Body of pancreas (tissue), 4 donors: Measurements from ENCODE around the gene TEDC2. TPM values are rescaled to one million over a fixed set of nuclear protein-coding genes. Genes with fewer than 3 reads are reported as not detected.

ENCODE experiments used
- ATAC-seq: fragments of 150-250 bp; one replicate; pipeline ENCODE4 v1.9.1; 2016
- DNase-seq, 4 donors: peaks; one replicate each; pipeline ENCODE4 v3.0.0-alpha.2; 2019
- H3K27ac ChIP-seq, 4 donors: fragments of 200-600 bp; sonication (generic); 1 replicate in 3 of 4; 2 replicates in 1 of 4; pipeline versions ENCODE4 v1.5.1 to v1.6.1; 2016 to 2019; ENCODE audit warnings: mild to moderate bottlenecking in 1 of 4, mixed read lengths in 1 of 4, moderate library complexity in 1 of 4
- H3K27me3 ChIP-seq, 2 donors: fragments of 200-600 bp; sonication (generic); one replicate each; pipeline ENCODE4 v1.6.0; 2016; ENCODE audit warnings: mild to moderate bottlenecking in 1 of 2
- H3K36me3 ChIP-seq, 2 donors: fragments of 200-600 bp; sonication (generic); replicated peaks in 1 of 2; 2 replicates each; pipeline ENCODE4 v1.5.1; 2016; ENCODE audit warnings: low read depth in 2 of 2; ENCODE audit not compliant: insufficient read depth in 1 of 2
- H3K4me1 ChIP-seq: fragments of 200-600 bp; sonication (generic); one replicate; pipeline ENCODE4 v1.6.0; 2016
- H3K4me3 ChIP-seq, 2 donors: fragments of 200-600 bp; sonication (generic); 1 replicate in 1 of 2; 2 replicates in 1 of 2; pipeline ENCODE4 v1.5.1; 2016 to 2019
- H3K9me3 ChIP-seq, 3 donors: fragments of 200-600 bp; sonication (generic); 1 replicate in 2 of 3; 2 replicates in 1 of 3; pipeline ENCODE4 v1.5.1; 2016
- POLR2A ChIP-seq, 3 donors: fragments of 450-650 bp; IDR thresholded peaks; one replicate each; pipeline ENCODE4 v1.6.1; 2016; ENCODE audit warnings: antibody characterized with exemption in 3 of 3, mild to moderate bottlenecking in 2 of 3
- WGBS, 2 donors: methylation state at CpG; one replicate each; pipeline ENCODE4 v1.1.5; 2017; 5-methylcytosine and 5-hydroxymethylcytosine counted together
- intact Hi-C: fragments of 100-400 bp; cut with DNase I; formaldehyde crosslinking; loops from one replicate; pipeline ENCODE4 v1.15.1; 2023
- total RNA-seq, 2 donors: library from RNA; depleted of rRNA; stranded (reverse); fragments of >200 nt; gene quantifications; one replicate each; pipeline ENCODE4 v1.1.0, GENCODE V29; 2016
- TF ChIP-seq, protein P1 (sequence below), 7 experiments: fragments of 450-650 bp in 4 of 7; fragments of 200-600 bp in 3 of 7; sonication (generic) in 3 of 7; IDR thresholded peaks; one replicate each; pipeline ENCODE4 v1.5.1; 2016 to 2019; ENCODE audit warnings: antibody characterized with exemption in 7 of 7

TEDC2 gene
- total RNA-seq, 2 donors from 2014 or later: not detected

DNA sequence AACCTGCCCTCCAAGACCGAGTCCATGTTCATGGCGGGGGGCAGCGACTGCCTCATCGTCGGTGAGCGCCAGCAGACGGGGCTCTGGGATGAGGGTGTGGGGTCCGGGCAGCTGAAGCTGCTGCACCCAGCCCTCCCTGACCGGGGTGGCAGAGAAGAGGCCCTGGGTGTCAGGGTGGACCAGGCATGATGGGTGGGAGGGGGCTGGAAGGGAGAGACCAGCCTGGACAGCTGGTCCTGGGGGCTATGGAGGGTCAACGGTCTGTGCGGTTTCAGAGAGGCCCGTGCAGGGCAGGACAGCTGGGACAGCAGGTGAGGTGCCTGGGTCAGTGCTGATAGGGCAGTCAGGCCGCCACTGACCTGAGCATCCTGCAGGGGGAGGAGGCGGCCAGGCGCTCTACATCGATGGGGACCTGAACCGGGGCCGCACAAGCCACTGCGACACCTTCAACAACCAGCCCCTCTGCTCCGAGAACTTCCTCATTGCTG, 40.6 kb downstream of the TEDC2 start:
- DNase-seq (no peak), ATAC-seq (no peak)
- WGBS, 2 donors: 79 to 85% methylated on average over 13 to 20 of the region's 20 CpGs
- peak overlapping the region in 2 of 4 donors; percentile 71 to 77 for H3K27ac ChIP-seq
- H3K36me3 ChIP-seq: peaks cover 0 to 1% of the 10 kb centered on the region in 2 donors
- peaks cover 60% of the 10 kb centered on the region for H3K4me1 ChIP-seq
- TF ChIP-seq, protein P1, sequence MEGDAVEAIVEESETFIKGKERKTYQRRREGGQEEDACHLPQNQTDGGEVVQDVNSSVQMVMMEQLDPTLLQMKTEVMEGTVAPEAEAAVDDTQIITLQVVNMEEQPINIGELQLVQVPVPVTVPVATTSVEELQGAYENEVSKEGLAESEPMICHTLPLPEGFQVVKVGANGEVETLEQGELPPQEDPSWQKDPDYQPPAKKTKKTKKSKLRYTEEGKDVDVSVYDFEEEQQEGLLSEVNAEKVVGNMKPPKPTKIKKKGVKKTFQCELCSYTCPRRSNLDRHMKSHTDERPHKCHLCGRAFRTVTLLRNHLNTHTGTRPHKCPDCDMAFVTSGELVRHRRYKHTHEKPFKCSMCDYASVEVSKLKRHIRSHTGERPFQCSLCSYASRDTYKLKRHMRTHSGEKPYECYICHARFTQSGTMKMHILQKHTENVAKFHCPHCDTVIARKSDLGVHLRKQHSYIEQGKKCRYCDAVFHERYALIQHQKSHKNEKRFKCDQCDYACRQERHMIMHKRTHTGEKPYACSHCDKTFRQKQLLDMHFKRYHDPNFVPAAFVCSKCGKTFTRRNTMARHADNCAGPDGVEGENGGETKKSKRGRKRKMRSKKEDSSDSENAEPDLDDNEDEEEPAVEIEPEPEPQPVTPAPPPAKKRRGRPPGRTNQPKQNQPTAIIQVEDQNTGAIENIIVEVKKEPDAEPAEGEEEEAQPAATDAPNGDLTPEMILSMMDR (IDR thresholded peaks at IDR 0.05): no peak
- no peak for TF ChIP-seq POLR2A (IDR thresholded peaks at IDR 0.05)
- no peaks in the 10 kb centered on the region for H3K9me3 ChIP-seq
- H3K27me3 ChIP-seq: no peaks in the 10 kb centered on the region
- no peak overlapping the region for H3K4me3 ChIP-seq
- intact Hi-C loops: no loop called here

GRCh38 chr16:2500918-2501750, 41.2 kb downstream of the TEDC2 start:
- intact Hi-C loops: no loop called here
- ATAC-seq (peak; percentile 74), DNase-seq (peak; percentile 83 to 89 (median 86))
- Histone ChIP-seq H3K27me3 (no peaks in the 10 kb centered on the region), H3K9me3 (no peaks in the 10 kb centered on the region), H3K36me3 (peaks cover 0 to 1% of the 10 kb centered on the region in 2 donors), H3K27ac (peak overlapping the region in 3 of 4 donors; percentile 59 to 77 (median 71)), H3K4me1 (peaks cover 60% of the 10 kb centered on the region), H3K4me3 (no peak overlapping the region)
- TF ChIP-seq POLR2A (IDR thresholded peaks at IDR 0.05): peak in 1 of 3 donors; percentile 4
- TF ChIP-seq, protein P1 (IDR thresholded peaks at IDR 0.05): peak; percentile 94 to 97 (median 96)
- WGBS, 2 donors: 39 to 68% methylated on average over 5 to 23 of the region's 23 CpGs

GRCh38 chr16:2501946-2502895, 42.3 kb downstream of the TEDC2 start:
- no peak for ATAC-seq
- H3K36me3 ChIP-seq: no peaks in the 10 kb centered on the region
- H3K4me3 ChIP-seq: no peak overlapping the region
- no peaks in the 10 kb centered on the region for H3K9me3 ChIP-seq
- peak in 1 of 4 donors; percentile 17 for DNase-seq
- H3K27ac ChIP-seq: peak overlapping the region; percentile 55 to 77 (median 65)
- H3K4me1 ChIP-seq: peaks cover 56% of the 10 kb centered on the region
- TF ChIP-seq, protein P1 (IDR thresholded peaks at IDR 0.05): no peak
- TF ChIP-seq POLR2A (IDR thresholded peaks at IDR 0.05): no peak
- no peaks in the 10 kb centered on the region for H3K27me3 ChIP-seq
- WGBS, 2 donors: 54 to 59% methylated on average over 4 to 18 of the region's 18 CpGs
- intact Hi-C loops: no loop called here

DNA sequence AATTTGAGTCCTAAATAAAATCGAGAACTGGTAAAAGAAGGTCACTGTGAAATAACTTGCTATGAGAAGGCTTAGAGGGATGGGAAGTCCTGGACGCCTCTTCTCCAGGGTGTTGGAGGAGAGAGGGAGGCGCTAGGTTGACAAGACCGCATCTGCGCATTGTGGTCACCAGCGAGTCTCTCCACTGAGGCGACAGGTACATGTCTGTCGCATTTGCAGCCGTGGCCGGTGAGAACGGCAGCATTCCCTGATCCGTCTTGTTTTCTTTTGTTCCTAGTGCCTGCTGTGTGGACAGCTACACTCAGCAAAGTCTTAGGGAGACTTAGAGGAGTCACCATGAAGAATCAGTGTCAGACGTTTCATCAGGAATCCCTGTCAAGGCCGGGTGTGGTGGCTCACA, 45.8 kb downstream of the TEDC2 start:
- TF ChIP-seq POLR2A (IDR thresholded peaks at IDR 0.05): no peak
- TF ChIP-seq, protein P1 (IDR thresholded peaks at IDR 0.05): no peak
- intact Hi-C loops: no loop called here

More for the DNA sequence above, 45.8 kb downstream of the TEDC2 start:
- DNase-seq: no peak
- ATAC-seq: no peak
- 86 to 87% methylated on average over 14 of the region's 14 CpGs for WGBS, 2 donors
- Histone ChIP-seq H3K9me3 (no peaks in the 10 kb centered on the region), H3K36me3 (no peaks in the 10 kb centered on the region), H3K27ac (peak overlapping the region in 1 of 4 donors; percentile 39), H3K27me3 (no peaks in the 10 kb centered on the region), H3K4me1 (peaks cover 23% of the 10 kb centered on the region), H3K4me3 (no peak overlapping the region)
